ENCODE results near the gene CLEC18B. TPM values are rescaled to one million over a fixed set of nuclear protein-coding genes. Genes with fewer than 3 reads are reported as not detected.
"Not testable (repeated sequence)": the region's sequence is repeated elsewhere in the genome, so short reads cannot be mapped to it uniquely, and the experiment has no call there.

Gene CLEC18B
- 1 to 10 TPM; 2.1 to 2.4 TPM for total RNA-seq

DNA sequence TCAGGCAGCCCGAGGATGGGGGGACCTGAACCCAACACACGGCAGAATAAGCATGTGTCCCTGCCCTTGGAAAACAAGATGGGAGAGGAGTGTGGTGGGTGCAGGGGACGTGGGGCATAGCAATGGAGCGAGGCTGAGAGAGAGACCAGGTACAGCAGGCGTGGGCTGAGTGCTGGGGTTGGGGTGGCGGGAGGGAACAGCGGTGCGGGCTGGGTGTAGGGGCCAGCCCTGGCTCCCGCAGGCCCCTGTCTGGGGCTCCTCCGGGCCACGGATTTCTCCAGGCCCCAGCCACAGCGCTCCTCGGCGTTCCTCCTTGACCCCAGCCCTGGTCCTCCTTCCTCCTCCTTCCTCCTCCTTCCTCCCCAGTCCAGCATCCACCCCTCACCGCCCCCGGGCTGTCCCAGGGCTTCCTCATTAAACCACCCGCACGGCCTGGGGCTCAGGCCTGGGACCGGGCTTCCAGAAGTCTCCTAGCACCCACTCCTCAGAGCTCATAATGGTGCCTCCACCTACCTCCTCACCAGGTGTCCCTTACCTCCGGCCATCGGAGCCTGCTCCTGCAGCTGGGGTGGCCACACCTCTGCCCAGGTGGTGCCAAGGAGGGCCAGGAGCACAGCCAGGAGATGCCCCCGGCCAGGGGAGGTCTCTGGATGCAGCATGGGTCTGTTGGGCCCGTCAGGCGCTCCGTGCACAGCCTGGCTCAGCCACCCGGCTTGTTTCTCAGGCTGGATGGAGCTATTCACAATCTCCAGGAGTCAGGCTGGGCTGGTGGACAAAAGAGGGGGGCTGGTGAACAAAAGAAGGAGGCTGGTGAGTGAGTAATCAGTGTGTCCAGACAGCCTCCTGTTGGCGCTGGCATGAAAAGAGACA lies at the start of gene CLEC18B:
TSS of gene CLEC18B (minus strand) at position 867 of the 870 bp plus-strand sequence. CDS start at position 659, 208 bp downstream.
- DNase-seq; ATAC-seq (replicated peaks in 1 of 2); H3K27me3 Mint-ChIP-seq (ENCODE audit: low read depth); H3K4me1 Mint-ChIP-seq (ENCODE audit: low read depth); H3K4me3 Mint-ChIP-seq; H3K36me3 Mint-ChIP-seq (ENCODE audit: insufficient read depth in 2 of 2); H3K27ac Mint-ChIP-seq; H3K9me3 Mint-ChIP-seq: not testable (repeated sequence)

- Mint-ChIP-seq H3K36me3 (ENCODE audit: insufficient read depth in 2 of 2) (peaks cover 5 to 21% of the 10 kb centered on the region in 2 donors), H3K27ac (no peak overlapping the region), H3K4me1 (ENCODE audit: low read depth) (peaks cover 17% of the 10 kb centered on the region), H3K9me3 (no peaks in the 10 kb centered on the region), H3K27me3 (ENCODE audit: low read depth) (no peaks in the 10 kb centered on the region), H3K4me3 (no peak overlapping the region)
- DNase-seq, result no peak
- no peak for ATAC-seq (replicated peaks in 1 of 2)
These were observed 48.7 kb upstream of the CLEC18B start for GRCh38 chr16:74469946-74470478.

- no peaks in the 10 kb centered on the region for H3K27me3 Mint-ChIP-seq (ENCODE audit: low read depth)
- peaks cover 5 to 20% of the 10 kb centered on the region in 2 donors for H3K36me3 Mint-ChIP-seq (ENCODE audit: insufficient read depth in 2 of 2)
- no peak overlapping the region for H3K4me3 Mint-ChIP-seq
- no peak overlapping the region for H3K27ac Mint-ChIP-seq
- H3K4me1 Mint-ChIP-seq (ENCODE audit: low read depth), result peaks cover 17% of the 10 kb centered on the region
- no peaks in the 10 kb centered on the region for H3K9me3 Mint-ChIP-seq
- DNase-seq (no peak), ATAC-seq (replicated peaks in 1 of 2) (no peak)
These were observed 47.7 kb upstream of the CLEC18B start for GRCh38 chr16:74468807-74469525.

GRCh38 chr16:74466872-74467271 lies 45.6 kb upstream of the CLEC18B start:
- Mint-ChIP-seq H3K9me3 (no peaks in the 10 kb centered on the region), H3K27me3 (ENCODE audit: low read depth) (no peaks in the 10 kb centered on the region), H3K27ac (no peak overlapping the region), H3K36me3 (ENCODE audit: insufficient read depth in 2 of 2) (peaks cover 10 to 16% of the 10 kb centered on the region in 2 donors), H3K4me3 (peak overlapping the region in 1 of 2 donors; percentile 34), H3K4me1 (ENCODE audit: low read depth) (peaks cover 17% of the 10 kb centered on the region)
- DNase-seq, result peak in 1 of 2 donors; percentile 3
- ATAC-seq (replicated peaks in 1 of 2), result peak; percentile 90 to 93

DNA sequence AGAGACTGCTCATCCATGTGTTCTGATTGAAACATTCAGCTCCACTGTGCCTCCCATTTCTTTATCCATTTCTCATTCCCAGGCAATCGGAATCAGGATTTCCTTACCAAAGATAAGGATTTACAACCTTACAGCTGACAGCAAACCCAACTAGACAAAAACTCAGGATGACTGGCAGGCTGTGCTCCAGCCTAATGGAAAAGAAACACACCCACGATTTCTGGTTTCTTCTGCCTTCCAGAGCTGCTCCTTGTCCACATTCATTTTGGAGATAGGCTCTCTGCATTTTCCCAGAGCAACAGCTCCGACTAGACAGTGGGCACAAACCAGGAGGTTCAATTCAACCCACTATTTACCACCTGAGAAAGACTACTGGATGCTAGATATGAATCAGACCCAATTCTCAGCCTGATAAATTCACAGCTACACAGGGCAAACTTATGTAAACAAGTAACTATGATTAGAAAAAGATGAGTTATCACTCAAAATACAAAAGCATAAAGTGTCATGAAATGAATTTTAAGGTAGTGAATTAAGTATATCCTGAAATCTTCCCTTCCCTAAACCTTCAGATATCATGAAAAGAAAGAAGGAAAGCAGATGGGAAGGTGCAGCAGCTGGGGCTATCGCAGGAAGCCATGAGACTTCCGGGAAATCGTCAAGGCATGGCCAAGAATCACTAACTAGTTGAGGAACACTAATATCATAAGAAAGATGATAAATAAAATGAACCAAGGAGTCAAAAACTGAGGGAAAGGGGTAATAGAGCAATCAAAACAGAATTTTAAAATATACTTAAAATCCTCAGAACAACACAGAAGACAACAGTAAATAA lies 44.8 kb upstream of the CLEC18B start:
- peaks cover 10 to 15% of the 10 kb centered on the region in 2 donors for H3K36me3 Mint-ChIP-seq (ENCODE audit: insufficient read depth in 2 of 2)
- H3K4me3 Mint-ChIP-seq, result peak overlapping the region in 1 of 2 donors; percentile 34
- H3K4me1 Mint-ChIP-seq (ENCODE audit: low read depth), result peaks cover 17% of the 10 kb centered on the region
- H3K27me3 Mint-ChIP-seq (ENCODE audit: low read depth), result no peaks in the 10 kb centered on the region
- ATAC-seq (replicated peaks in 1 of 2) (no peak), DNase-seq (no peak)
- H3K27ac Mint-ChIP-seq, result peak overlapping the region; percentile 81
- no peaks in the 10 kb centered on the region for H3K9me3 Mint-ChIP-seq

GRCh38 chr16:74465281-74465680 lies 44.0 kb upstream of the CLEC18B start:
- peaks cover 10 to 15% of the 10 kb centered on the region in 2 donors for H3K36me3 Mint-ChIP-seq (ENCODE audit: insufficient read depth in 2 of 2)
- H3K9me3 Mint-ChIP-seq, result no peaks in the 10 kb centered on the region

GRCh38 chr16:74463888-74464287 lies 42.6 kb upstream of the CLEC18B start:
- H3K36me3 Mint-ChIP-seq (ENCODE audit: insufficient read depth in 2 of 2), result peaks cover 10 to 14% of the 10 kb centered on the region in 2 donors
- H3K27me3 Mint-ChIP-seq (ENCODE audit: low read depth), result no peaks in the 10 kb centered on the region
- no peak overlapping the region for H3K27ac Mint-ChIP-seq
- DNase-seq, result no peak
- H3K4me3 Mint-ChIP-seq, result no peak overlapping the region
- no peaks in the 10 kb centered on the region for H3K9me3 Mint-ChIP-seq
- ATAC-seq (replicated peaks in 1 of 2), result no peak
- H3K4me1 Mint-ChIP-seq (ENCODE audit: low read depth), result peaks cover 17% of the 10 kb centered on the region

More at GRCh38 chr16:74465281-74465680, 44.0 kb upstream of the CLEC18B start:
- H3K27ac Mint-ChIP-seq, result peak overlapping the region; percentile 53
- peaks cover 17% of the 10 kb centered on the region for H3K4me1 Mint-ChIP-seq (ENCODE audit: low read depth)
- H3K27me3 Mint-ChIP-seq (ENCODE audit: low read depth), result no peaks in the 10 kb centered on the region
- no peak overlapping the region for H3K4me3 Mint-ChIP-seq
- ATAC-seq (replicated peaks in 1 of 2), result no peak
- DNase-seq, result no peak

GRCh38 chr16:74462361-74462760 lies 41.1 kb upstream of the CLEC18B start:
- Mint-ChIP-seq H3K36me3 (ENCODE audit: insufficient read depth in 2 of 2) (peaks cover 9 to 14% of the 10 kb centered on the region in 2 donors), H3K27ac (no peak overlapping the region), H3K4me3 (no peak overlapping the region), H3K9me3 (no peaks in the 10 kb centered on the region), H3K27me3 (ENCODE audit: low read depth) (no peaks in the 10 kb centered on the region), H3K4me1 (ENCODE audit: low read depth) (peaks cover 13% of the 10 kb centered on the region)
- ATAC-seq (replicated peaks in 1 of 2), result no peak
- DNase-seq, result no peak

GRCh38 chr16:74461826-74462225 lies 40.5 kb upstream of the CLEC18B start:
- Mint-ChIP-seq H3K9me3 (no peaks in the 10 kb centered on the region), H3K27ac (peak overlapping the region; percentile 81), H3K27me3 (ENCODE audit: low read depth) (no peaks in the 10 kb centered on the region)

DNA sequence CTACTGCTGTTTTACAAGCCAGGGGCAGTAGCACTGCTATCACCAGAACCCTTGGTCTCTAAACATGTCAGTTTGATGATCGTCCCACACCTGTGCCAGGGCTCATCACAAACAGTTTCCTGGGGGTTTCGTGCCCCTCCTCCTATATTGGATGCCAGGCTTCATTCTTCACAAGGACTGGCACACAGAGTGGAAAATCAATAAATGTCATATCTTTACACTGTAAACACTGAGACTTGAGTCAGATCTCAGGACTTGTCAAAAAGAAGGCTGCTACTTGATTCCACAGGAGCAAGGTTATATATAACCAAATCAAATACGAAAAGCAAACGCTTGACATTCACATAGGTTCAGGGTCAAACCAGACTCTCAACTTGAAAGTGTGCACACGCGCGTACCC lies 39.3 kb upstream of the CLEC18B start:
- H3K4me3 Mint-ChIP-seq, result no peak overlapping the region
- no peak overlapping the region for H3K27ac Mint-ChIP-seq
- no peak for ATAC-seq (replicated peaks in 1 of 2)

More at GRCh38 chr16:74461826-74462225, 40.5 kb upstream of the CLEC18B start:
- H3K36me3 Mint-ChIP-seq (ENCODE audit: insufficient read depth in 2 of 2), result peaks cover 6 to 10% of the 10 kb centered on the region in 2 donors
- no peak for DNase-seq
- no peak overlapping the region for H3K4me3 Mint-ChIP-seq
- no peak for ATAC-seq (replicated peaks in 1 of 2)
- H3K4me1 Mint-ChIP-seq (ENCODE audit: low read depth), result peaks cover 8% of the 10 kb centered on the region

DNA sequence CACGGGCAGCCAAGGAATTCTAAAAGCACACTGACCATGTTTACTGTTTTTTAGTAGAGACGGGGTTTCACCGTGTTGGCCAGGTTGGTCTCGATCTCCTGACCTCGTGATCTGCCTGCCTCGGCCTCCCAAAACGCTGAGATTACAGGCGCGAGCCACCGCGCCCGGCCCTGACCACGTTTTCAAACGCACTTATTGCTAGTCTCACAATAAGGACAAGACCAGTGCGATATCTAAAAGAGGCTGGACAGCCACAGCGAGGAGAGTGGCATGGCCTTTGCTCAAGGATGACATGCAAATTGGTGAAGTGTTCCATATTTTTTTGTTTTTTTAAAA lies 35.0 kb upstream of the CLEC18B start:
- ATAC-seq (replicated peaks in 1 of 2), result no peak
- H3K4me3 Mint-ChIP-seq, result no peak overlapping the region
- H3K9me3 Mint-ChIP-seq, result no peaks in the 10 kb centered on the region
- H3K27ac Mint-ChIP-seq, result no peak overlapping the region
- peaks cover 5 to 12% of the 10 kb centered on the region in 2 donors for H3K36me3 Mint-ChIP-seq (ENCODE audit: insufficient read depth in 2 of 2)
- H3K4me1 Mint-ChIP-seq (ENCODE audit: low read depth), result no peaks in the 10 kb centered on the region
- DNase-seq, result no peak
- no peaks in the 10 kb centered on the region for H3K27me3 Mint-ChIP-seq (ENCODE audit: low read depth)

More for the DNA sequence above, 39.3 kb upstream of the CLEC18B start:
- Mint-ChIP-seq H3K9me3 (no peaks in the 10 kb centered on the region), H3K27me3 (ENCODE audit: low read depth) (no peaks in the 10 kb centered on the region), H3K36me3 (ENCODE audit: insufficient read depth in 2 of 2) (peaks cover 5 to 9% of the 10 kb centered on the region in 2 donors), H3K4me1 (ENCODE audit: low read depth) (no peaks in the 10 kb centered on the region)
- DNase-seq, result no peak

DNA sequence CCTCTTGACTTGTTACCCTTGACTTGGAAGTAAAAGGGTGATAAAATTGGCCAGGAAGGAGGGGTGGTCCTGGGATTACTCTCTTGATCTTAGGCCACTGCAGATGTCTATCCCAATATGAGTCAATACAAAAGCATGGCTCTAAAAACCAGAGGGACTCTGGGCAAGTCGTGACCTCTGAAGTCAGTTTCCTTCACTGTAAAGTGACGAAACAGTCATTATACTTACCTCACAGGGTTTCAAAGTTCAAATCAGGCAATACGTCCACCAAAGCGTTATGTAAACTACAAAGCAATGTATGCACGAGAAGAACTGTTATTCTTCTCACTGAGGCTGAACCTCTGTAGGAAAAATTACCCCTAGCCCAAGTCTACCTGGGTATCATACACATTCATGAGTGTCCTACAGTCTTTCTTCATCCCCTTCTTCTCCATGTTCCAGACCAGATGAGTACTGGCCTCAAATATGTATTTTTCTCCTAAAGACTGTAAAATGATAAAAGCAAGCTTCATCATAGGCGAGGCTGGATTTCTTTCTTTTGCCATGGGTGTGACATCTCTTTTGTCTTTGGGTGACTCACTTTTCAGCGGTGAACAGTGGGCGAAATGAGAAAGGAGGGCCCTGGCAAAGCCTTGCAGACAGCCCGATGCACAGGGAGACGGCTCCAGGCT lies 34.5 kb upstream of the CLEC18B start:
- DNase-seq (no peak), ATAC-seq (replicated peaks in 1 of 2) (no peak)
- Mint-ChIP-seq H3K9me3 (no peaks in the 10 kb centered on the region), H3K4me1 (ENCODE audit: low read depth) (no peaks in the 10 kb centered on the region), H3K36me3 (ENCODE audit: insufficient read depth in 2 of 2) (peaks cover 5 to 12% of the 10 kb centered on the region in 2 donors), H3K27ac (peak overlapping the region; percentile 69), H3K4me3 (no peak overlapping the region), H3K27me3 (ENCODE audit: low read depth) (no peaks in the 10 kb centered on the region)

Data from activated T-cell treated with anti-CD3 and anti-CD28 coated beads, Interleukin-2, amount 50 U/mL, for 72 hours (primary cell).